Midbrain (tissue), 1 donor: ENCODE data around the gene PI16.

Experiments
- DNase-seq: peaks from one replicate; lab custom pipeline; 2025; lab: John Stamatoyannopoulos, UW

Gene PI16

DNA sequence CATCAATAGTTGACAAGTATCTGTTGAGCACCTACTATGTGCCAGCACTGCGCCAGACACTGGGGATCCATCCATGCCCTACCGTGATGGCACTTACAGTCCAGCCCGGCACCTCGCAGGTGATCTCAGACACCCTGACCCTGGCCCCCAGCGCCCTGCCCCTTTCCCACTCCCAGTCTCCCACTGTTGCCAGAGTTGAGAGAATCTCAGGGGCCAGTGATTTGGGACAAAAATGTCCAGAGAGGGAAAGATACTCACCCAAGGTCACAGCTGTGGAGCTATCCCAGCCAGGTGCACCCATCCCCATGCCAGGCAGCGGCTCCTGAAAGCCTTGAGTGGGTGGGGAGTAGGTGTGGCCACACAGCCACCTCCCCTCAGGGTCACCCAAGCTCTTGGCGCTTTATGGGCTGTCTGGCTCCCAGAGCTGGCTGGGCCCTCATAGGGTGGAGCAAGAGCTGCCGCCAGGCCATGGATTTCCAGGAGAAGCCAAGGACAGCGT is 3.3 kb downstream of the PI16 start:
- no peak for DNase-seq

DNA sequence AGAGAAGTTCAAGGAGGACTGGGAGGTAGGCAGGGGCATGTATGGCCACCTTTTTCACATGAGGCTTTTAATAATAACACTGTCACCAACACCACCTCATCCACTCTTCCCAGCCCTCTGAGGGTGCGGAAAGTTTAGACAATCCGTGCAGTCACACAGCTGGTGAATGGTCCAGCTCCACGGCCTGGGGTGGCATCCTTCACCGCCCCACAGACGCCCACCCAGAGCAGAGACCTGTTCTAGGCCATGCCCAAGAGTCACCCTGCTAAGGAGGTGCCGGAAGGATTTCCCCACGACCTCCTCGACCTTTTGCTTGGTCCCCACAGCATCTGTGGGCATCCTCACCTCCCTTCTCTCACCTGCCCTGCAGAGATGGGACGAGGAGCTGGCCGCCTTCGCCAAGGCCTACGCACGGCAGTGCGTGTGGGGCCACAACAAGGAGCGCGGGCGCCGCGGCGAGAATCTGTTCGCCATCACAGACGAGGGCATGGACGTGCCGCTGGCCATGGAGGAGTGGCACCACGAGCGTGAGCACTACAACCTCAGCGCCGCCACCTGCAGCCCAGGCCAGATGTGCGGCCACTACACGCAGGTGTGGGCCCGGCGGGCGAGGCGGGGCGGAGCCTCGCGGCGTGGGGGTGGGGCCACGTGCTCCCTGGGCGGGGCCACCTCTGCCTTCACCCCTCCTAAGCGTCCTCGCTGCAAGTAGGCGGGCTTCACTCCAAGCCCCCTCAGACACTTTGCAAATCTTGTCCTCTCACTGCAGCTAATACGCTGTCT is 4.4 kb downstream of the PI16 start:
- no peak for DNase-seq

DNA sequence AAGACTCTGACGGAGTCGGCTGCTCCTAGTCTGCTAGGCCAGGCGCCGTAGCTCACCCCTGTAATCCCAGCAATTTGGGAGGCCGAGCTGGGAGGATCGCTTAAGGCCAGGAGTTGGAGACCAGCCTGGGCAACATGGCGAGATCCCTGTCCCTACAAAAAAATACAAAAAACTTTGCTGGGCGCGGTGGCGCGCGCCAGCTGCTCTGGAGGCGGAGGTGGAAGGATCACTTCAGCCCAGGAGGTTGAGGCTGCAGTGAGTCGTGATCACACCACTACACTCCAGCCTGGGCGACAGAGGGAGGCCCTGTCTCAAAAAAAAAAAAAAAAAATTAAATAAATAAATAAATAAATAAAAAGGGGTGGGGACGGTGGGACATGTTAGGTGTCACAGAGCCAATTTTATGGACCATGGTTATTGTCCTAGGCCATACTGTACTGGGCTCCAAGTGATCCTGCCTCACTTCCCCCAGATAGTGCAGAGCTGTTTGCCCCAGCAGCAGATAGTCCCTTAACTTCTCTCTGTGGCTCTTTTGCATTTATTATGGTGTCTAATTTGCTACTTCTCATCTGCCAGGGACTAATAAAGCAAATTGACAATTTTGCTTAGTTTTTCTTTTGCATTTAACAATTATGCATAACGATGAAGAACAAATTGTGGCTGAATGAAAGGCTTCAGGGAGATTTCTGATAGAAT is 5.2 kb downstream of the PI16 start:
- DNase-seq: no peak

DNA sequence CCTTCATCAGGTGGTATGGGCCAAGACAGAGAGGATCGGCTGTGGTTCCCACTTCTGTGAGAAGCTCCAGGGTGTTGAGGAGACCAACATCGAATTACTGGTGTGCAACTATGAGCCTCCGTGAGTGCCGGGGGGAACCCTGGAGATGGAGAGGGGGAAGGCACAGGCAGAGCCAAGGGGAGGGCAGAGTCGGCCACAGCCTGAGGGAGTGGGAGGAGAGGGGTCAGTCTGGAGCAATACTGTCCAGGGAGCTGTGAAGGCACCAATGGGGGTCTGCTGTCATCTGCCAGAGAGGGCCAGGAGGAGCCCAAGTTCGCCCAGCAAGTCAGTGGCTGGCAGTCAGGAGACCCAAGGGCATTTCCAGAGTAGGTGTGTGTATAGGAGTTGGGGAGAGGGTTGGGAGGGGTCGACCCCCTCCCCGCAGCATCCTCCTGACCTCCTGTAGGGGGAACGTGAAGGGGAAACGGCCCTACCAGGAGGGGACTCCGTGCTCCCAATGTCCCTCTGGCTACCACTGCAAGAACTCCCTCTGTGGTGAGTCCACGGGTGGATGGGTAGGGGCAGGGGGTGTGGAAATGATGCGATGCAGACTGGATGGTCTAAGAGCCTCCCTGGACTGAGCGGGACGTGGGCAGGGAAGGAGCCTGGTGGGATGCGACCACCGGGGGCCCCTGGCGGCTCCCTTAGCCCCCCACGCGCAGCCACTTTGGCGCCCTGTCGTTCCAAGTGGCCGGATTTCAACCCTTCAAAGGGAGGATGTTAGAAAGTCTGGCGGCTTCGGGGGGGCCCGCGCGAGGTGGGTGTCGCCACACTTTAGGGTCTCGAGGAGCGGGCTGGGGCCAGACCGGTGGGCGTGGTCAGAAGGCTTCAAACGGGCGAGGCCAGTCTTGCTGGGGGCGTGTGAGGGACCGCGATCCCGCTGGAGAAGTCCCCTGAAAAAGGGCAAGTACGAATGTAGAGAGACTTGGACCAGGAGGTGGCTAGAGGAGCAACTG is 7.2 kb downstream of the PI16 start:
- DNase-seq: no peak

DNA sequence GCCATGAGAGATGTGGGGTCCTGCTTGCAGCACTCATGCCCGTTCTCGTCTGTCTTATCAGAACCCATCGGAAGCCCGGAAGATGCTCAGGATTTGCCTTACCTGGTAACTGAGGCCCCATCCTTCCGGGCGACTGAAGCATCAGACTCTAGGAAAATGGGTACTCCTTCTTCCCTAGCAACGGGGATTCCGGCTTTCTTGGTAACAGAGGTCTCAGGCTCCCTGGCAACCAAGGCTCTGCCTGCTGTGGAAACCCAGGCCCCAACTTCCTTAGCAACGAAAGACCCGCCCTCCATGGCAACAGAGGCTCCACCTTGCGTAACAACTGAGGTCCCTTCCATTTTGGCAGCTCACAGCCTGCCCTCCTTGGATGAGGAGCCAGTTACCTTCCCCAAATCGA is 8.3 kb downstream of the PI16 start:
- DNase-seq: peak; percentile 59

DNA sequence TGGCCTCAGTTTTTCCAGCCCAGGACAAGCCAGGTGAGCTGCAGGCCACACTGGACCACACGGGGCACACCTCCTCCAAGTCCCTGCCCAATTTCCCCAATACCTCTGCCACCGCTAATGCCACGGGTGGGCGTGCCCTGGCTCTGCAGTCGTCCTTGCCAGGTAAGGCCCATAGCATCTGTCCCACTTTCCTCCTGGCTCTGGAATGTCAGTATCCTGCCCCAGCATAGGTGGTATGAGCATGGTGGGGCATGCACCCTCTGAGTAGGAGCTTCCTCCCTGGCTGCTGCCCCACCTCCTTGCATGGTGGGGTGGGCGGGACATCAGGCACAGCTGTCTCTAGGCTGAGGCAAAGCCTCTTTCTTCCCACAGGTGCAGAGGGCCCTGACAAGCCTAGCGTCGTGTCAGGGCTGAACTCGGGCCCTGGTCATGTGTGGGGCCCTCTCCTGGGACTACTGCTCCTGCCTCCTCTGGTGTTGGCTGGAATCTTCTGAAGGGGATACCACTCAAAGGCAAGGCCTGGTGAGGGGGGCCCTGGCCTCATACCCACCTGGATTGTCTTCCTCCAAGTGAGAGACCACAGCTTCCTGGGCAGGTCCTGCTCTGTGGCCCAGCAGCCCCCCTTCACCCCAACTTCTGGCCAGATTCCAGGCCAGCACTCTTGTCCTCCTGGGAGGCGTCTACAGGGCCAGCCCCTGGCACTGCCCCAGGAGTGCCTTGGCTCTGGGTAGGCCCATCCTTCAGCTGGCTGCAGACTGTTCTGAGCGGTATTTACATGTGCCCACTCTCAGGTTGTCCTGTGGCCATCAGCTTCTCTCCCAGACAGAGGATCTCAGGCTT is 9.1 kb downstream of the PI16 start:
- peak; percentile 27 for DNase-seq

DNA sequence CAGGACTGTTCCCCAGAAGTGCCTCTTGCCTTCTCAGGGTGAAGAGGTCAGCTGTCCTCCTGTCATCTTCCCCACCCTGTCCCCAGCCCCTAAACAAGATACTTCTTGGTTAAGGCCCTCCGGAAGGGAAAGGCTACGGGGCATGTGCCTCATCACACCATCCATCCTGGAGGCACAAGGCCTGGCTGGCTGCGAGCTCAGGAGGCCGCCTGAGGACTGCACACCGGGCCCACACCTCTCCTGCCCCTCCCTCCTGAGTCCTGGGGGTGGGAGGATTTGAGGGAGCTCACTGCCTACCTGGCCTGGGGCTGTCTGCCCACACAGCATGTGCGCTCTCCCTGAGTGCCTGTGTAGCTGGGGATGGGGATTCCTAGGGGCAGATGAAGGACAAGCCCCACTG is 9.8 kb downstream of the PI16 start:
- DNase-seq: no peak

DNA sequence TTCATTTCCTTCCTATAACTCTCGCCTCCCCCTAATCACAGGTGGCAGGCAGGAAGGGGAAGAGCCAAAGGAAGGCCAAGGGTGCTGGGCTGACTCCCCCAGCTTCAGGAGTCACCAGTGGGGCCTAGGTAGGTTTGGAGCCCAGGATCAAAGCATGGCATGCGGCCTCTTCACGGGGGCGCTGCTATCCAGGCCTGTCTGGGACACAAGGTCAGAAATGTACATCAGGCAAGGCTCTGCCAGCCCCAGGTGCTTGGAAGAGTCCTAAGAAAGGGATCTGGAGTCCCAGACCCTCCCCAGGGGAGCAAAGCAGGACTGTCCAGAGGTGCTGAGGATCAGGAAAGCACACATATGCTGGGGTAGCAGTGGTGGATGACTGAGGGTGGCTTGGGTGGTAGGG is 10.4 kb downstream of the PI16 start:
- DNase-seq: no peak

DNA sequence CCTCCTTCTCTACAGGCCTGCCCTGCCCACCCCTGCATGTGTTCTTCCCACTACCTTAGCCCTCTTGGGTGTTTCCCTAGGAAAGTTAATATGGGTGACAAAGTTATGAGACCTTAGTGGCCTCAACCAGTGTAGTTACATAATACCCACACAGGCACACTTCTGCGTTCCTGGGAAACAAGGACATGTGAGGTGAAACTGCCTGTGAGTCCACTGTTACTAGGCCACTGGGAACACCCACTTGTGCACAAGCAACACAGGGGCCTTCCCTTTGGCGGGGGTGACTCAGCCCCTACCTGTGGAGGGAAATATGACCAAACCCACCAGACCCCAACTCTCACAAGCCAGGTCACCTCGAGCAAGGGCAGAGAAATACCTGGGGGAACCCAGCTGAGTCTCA is 12.8 kb downstream of the PI16 start:
- no peak for DNase-seq

DNA sequence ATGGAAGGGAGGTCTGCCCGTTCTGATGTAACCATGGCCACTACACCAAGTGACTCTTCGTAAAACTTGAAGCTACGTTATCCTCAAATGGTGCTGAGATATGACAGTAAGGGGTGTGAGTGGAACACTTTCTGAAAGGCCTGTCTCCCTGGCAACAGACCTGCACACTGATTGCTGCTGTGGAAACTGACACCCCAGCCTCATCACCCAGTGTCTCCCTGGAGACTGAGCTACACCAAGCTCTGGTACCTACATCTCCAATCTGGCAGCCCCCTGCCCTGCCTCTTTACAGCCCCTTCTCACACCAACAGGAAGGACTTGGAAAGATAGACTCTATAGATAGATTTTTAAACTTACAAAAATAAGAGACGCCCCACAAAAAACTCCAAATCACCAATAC is 13.2 kb downstream of the PI16 start:
- no peak for DNase-seq

DNA sequence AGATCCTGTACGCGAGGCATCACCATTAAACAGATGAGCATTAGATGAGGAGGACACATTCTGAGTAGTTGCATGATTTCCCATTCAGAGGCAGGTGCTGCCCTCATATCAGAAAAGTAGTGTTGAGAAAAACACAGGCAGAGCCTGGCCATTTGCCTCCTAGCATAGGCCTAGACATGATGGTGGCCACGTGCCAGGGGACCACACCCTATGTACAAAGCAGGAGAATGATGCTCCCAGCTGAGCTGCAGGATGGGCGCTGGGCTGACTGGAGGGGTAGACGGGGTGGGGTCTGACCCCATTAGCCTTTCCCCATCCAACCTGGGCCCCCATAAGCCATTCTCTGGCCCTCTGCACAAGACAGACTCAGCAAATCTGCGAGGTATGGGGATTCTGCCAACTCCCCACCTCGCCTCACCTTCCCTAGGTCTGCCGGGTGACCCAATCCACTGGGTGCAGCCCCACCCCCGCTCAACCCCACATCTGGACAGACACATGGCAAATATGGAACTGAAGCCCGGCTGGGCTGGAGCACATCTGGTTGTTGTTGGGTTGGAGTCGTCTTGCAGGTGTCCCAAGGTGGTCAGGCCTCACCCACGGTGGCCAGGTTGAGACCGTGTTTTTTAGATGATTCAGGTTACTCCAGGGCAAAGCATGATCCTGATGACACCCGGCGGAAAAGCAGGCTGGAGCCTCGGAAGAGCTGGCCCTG is 13.9 kb downstream of the PI16 start:
- DNase-seq: no peak

DNA sequence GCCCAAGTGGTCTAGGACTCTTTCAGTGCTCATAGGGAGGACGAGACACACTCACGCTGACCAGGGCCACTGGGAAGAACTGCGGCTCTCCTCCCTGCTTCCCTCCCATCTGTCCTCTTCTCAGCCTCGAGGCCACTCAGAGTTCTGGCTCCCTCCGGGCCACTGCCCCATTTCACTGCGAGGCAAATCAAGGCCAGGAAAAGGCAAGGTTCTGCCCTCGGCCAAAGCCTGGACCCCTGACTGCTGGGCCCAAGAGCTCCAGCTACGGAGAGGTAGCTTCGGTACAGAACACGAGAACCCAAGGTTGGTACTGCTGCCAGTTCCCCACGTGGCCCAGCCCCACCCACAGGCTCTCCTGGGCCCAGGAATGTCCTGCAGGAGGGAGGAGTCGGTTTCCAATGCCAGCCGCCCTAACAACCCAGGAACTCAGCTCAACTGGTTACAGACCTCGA is 14.7 kb downstream of the PI16 start:
- no peak for DNase-seq

DNA sequence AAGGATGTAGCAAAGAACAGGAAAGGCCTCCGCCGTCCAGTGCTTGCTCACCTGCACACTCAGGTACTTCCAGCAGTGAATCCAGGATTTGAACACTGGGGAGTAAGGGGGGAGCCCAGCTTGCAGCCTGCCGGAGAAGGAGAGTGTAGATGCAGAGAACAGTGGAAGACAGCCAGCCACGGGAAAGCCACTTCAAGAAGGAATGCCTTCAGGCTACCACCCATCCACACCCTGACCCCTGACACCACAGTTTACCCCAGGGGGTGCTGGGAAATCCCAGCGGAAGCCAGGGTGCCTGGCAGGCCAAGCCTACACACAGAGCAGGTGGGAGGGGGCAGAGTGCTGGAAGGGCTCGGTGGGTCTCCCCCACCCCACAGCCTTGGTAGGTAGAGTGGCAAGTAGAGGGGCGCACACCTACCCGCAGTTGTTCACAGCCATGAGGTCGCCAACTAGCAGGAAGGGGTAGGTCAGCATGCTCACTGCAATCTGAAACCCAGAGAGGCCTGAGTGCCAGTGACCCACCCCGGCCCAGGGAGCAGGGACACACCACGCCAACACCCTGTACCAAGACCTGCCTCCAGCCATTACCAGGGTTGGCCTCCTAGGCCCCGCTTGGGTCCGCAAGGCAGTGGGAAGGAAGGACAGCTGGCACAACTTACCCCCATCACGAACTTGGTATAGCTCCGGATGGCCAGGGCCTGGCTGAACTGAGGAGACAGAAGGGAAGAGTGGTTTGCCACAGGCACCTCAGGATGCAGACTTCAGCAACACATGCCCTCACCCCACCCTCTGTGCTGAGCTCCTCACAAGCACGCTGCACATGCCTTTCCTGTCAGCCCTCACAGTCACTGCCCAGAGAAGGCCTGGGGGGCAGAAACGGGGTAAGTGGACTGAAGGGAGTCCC is 15.7 kb downstream of the PI16 start:
- no peak for DNase-seq

DNA sequence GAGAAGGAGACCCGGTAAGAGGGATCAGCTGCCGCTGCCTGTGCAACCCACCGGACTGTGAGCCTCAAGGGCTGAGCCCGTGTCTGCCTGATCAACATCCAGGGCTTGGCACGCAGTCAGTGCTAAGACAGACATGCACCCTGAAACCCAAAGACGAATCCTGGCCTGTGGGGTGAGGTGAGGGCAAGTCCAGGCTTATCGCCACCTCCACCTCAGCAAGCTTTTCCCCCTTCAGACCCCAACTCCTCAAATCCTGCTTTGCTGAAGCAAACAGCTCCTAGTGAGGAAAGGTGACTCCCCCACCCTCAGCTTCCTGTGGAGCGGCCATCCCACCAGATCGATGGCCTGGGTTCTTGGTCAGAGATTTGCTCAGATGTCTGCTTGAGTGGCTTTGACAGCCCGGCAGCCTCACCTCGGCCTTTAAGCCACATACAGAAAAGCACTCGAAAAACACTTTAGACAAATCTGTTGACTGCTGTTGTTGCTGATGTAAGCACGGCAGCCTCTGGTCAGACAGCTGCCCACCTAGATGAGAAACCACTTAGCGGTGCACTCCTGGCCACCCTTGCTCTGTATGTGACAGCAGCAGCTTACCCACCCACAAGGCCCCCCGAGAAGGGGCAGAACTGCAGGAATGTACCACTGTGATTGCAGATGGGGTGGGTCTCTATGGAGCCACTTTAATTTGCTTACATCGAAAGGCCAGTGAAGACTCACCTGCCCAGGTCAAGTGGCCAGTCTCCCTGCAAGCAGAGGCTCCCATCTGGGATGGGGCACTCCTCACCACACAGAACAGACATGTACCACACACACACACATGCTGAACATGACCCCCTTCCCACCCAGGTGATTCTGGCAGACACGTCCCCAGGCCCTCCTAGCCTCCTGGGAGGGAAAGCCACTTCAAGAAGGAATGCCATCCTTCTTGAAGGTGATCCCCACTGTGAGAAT is 16.6 kb downstream of the PI16 start:
- DNase-seq: no peak

DNA sequence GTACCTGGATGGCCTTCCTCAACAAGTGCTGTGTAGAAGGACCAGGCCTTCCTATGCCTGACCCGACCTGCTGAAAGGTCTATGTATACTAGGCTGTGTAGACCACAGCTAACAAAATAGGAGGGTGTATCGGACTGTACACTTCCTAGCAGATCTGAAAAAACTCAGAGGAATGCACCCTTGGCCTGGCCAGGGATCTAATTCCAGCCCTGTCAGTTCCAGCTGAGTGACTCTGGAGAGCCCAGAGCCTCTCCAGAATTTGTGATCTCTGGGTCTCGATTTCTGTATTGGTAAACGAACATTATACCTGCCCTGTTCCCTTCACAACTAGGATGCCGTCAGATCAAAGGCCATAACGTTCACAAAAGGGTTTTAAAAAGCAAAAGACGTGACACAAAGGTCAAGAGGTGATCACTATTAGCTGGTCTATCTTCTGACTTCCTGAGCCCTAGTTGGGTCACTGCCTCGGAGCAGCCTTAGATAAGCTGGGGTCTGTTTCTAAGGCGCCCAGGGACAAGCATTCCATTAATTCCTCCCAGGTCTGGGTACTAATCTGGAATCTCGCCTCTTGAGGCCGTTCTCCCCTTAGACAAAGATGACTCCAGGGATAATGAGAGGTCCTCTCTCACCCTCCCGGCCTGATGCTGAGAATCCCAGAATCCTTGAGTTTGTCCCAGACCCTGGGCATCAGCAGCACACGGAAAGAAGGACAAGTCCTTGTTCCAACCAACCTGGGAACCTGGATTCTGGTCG is 17.6 kb downstream of the PI16 start:
- DNase-seq: no peak

DNA sequence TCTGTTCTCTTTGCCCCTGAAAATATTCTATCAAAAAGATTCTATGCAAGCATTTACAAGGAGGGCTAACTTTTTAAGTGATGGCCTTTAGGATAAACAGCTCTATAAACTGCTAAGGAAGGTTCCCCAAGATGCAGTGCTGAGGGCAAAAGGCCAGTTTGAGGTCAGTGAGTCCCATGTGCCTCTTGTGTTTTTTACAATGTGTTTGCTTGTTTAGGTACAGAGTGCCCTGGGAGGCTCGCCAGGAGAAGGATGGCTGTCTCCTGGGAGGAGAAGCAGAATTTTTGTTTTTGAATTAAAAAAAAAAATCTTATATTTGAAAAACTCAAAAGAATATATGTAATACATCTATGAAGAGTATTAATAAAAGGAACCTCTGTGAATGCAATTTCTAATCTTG is 18.7 kb downstream of the PI16 start:
- no peak for DNase-seq

DNA sequence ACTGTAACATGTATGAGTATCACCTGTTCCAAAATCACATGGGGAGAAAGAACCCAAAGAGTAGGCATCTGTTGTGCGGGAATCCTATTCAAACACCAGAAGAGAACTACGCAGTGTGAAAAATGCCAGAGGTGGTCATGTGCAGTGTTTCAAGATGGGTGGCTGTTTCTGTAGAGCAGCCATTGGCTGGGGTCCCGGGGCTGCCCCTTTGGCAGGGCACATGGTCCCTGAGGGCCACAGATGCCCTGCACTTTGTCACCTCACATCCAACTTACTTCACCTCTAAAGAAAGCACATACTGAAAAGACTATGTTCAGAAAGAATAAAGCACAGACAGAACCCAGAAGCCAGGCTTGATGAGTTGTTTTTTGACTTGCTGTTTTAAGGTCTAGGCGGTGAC is 19.1 kb downstream of the PI16 start:
- DNase-seq: no peak
